ENCODE results near the gene FUNDC1.
"Not testable (repeated sequence)": the region's sequence is repeated elsewhere in the genome, so short reads cannot be mapped to it uniquely, and the experiment has no call there.

FUNDC1 gene

GRCh38 chrX:44542567-44543325 is at the start of gene FUNDC1:
FUNDC1 (minus strand) TSS chrX:44542859; CDS start chrX:44542832, 27 bp downstream.
- DNase-seq: peak; percentile 82

GRCh38 chrX:44585866-44586265 is 43.2 kb upstream of the FUNDC1 start:
- DNase-seq: no peak

- DNase-seq: no peak
These were observed 37.8 kb upstream of the FUNDC1 start for GRCh38 chrX:44580466-44580865.

- DNase-seq: no peak
These were observed 29.8 kb upstream of the FUNDC1 start for GRCh38 chrX:44572340-44572938.

DNA sequence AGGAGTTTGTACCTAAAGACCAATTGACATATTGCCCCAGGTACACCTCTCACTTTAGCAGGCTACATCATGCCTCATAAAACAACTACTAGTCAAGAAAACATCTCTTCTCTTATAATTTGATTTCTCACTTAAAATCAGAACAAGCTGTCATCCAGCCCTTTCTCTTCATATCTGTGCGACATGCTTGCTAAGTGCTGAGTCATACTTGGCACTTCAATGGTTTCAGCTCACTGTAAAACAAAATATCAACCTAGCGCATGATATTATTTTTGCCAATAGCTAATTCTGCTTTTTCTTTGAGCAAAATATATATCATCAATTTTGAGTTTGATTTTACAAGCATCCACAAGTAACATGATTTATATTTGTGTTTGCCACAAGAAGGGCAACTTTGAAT is 27.9 kb upstream of the FUNDC1 start:
- no peak for DNase-seq

GRCh38 chrX:44569122-44569521 is 26.5 kb upstream of the FUNDC1 start:
- DNase-seq: no peak

- DNase-seq: no peak
These were observed 25.5 kb upstream of the FUNDC1 start for GRCh38 chrX:44568196-44568595.

DNA sequence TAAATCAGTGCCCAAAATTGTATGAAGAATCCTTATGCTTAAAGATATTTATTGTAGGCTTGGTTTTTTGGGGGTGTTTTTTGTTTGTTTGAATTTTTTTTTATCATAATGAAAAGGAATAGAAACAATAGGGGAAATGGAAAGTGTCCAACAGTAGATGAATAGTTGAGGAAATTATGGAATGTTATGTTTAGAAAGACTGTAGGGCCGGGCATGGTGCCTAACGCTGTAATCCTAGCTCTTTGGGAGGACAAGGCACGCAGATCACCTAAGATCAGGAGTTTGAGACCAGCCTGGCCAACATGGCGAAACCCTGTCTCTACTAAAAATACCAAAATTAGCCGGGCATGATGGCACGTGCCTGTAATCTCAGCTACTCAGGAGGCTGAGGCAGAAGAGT is 19.2 kb upstream of the FUNDC1 start:
- not testable (repeated sequence) for DNase-seq

GRCh38 chrX:44550563-44550962 is 7.9 kb upstream of the FUNDC1 start:
- no peak for DNase-seq

- DNase-seq: not testable (repeated sequence)
These were observed 2.8 kb upstream of the FUNDC1 start for GRCh38 chrX:44545454-44545853.

DNA sequence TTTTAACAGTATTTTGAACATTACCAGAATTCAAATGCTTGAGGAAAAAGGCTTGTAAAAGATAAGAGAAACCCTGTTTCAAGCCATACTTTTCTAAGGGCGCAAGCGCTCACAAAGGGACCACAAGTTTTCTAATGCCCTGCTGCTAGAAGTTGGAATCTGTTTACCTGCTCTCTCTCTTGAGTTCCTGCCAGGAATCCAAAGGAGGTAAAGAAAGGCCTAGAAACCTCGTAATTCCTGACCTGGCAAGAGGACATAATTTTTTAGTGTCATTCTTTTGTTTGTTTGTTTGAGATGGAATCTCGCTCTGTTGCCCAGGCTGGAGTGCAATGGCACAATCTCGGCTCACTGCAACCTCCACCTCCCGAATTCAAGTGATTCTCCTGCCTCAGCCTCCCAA is 1.4 kb upstream of the FUNDC1 start:
- no peak for DNase-seq

DNA sequence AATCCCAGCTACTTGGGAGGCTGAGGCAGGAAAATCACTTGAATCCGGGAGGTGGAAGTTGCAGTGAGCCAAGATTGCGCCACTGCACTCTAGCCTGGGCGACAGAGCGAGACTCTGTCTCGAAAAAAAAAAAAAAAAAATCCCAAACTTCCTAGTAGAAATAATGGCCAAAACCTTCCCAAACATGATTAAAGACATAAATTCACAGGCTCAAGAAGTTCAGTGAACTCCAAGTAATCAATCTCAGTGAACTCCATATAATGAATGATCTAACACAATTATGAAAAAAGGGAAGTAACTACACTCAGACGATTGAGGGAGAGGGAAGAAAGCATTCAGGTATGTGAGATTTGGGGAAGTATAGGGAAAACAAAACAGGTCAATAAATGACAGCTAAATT is 6.5 kb downstream of the FUNDC1 start:
- no peak for DNase-seq

DNA sequence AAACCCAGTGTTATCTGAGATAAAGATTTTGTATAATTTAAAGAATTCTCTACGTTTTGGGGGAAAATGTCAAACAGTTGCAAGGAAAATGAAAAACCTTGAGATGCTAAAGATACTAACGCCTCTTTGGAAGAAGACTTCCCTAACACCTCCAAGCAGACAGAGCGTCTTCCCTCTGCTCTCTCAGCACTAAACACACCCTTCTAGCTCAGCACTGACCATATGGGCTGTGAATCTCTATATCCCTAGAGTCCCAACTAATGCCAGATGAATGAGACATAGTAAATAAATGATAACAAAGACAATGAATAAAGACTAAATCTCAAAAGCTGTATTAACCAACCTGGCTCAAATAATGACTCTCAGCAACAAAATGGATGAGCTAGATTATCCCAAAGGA is 13.3 kb downstream of the FUNDC1 start:
- DNase-seq: no peak

DNA sequence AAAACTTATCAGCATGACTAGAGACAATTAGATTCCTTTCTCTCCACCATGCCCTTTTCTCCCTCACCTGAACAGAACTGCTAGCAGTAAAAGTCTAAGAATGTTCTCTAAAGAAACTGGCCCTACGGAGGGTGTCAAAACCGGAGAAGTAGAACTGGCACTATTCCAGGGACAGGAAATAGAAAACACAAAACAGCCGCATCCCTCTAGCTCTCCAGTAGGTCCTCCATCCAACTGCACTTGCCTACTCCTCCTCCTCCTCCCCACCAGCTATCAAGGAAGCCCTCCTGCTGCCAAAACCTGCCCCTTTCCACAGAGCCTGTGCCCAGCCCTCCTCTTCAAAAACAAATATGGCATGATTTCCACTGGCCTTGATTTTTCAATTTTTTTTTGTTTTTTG is 28.4 kb downstream of the FUNDC1 start:
- DNase-seq: no peak

- no peak for DNase-seq
These were observed 35.4 kb downstream of the FUNDC1 start for GRCh38 chrX:44507292-44507691.

DNA sequence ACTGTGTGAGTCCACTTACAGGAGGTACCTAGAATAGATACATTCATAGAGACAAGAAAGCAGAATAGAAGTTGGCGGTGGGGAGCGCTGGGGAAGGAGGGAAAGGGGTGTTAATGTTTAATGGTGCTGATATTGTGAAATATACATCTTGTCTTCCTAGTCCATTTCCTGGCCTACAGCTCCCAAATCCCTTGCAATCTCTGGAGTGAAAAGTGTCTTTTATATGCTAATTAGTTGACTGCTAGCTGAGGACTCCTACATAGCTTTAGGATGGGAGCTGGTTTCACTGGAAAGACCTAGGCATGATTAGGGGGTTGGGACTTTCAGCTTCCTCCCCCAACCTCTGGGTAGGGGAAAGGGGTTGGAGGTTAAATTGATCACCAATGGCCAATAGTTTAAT is 36.0 kb downstream of the FUNDC1 start:
- no peak for DNase-seq

GRCh38 chrX:44503560-44503959 is 39.1 kb downstream of the FUNDC1 start:
- DNase-seq: no peak

DNA sequence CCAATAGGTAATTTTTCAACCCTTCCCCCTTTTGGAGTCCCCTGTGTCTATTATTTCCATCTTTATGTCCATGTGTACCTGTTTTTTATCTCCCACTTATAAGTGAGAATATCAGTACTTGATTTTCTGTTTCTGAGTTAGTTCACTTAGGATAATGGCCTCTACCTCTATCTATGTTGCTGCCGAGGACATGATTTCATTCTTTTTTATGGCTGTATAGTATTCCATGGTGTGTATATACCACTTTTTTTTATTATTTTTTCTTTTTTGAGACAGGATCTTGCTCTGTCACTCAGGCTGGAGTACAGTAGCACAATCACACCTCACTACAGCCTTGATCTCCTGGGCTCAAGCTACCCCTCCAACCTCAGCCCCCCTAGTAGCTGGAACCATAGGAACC is 47.6 kb downstream of the FUNDC1 start:
- DNase-seq: no peak

GRCh38 chrX:44494357-44494756 is 48.3 kb downstream of the FUNDC1 start:
- no peak for DNase-seq

- DNase-seq: no peak
These were observed 53.1 kb downstream of the FUNDC1 start for GRCh38 chrX:44489515-44489914.

DNA sequence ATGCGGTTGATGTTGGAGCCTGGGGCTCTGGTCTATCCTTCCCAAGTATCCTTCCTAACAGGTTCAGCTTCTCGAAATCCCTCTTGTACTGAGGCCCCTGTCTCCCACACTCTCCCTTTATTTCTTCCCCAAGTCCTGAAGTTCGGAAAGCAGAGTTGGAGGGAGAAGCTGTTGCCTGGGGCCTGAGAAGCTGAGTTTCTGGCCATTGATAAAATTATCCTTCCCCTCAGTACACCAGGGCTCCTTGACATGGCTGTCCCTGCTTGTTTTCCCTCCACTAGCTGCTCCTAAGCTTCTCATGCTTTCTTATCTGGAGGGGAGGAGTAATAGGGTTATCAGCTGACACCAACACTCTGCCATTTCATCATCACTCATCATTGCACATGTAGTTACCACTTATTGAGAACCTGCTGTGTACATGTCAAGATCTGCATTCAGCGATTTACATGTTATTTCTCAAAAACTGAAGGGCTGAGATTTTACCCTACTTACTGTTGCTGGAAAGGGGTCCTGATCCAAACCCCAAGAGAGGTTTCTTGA is 58.0 kb downstream of the FUNDC1 start:
- no peak for DNase-seq

GRCh38 chrX:44483965-44484606 is 58.6 kb downstream of the FUNDC1 start:
- DNase-seq: no peak

DNA sequence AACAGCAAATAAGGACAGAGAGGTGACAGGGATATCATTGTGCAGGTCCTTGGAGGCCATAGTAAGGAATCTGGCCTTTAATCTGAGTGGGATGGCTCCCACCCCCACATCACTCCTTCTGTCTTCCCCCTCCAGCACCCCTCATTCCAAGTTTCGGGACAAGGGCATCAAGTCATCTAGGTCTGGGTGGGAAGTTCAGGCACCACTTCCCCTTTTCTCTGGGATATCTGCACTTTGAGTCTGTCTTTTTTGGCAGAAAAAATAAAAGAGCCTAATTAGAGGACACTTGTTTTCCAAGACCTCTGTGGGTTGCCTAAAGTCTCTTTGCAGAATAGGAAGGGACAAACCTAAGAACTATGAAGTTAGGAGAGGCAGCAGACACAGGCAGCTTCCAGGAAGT is 60.1 kb downstream of the FUNDC1 start:
- DNase-seq: no peak

- DNase-seq: no peak
These were observed 62.1 kb downstream of the FUNDC1 start for GRCh38 chrX:44480591-44480990.
